PFSK-1 (cell line): ENCODE results near the gene TAF15.

Experiments used
- FOXP2 ChIP-seq: optimal IDR thresholded peaks from 2 replicates; pipeline ENCODE3; 2011; ENCODE audit warnings: borderline replicate concordance, control low read depth, inconsistent platforms; ENCODE audit not compliant: insufficient read depth; ENCODE audit errors: extremely low read length, extremely low read depth
- POLR2AphosphoS5 ChIP-seq: IDR thresholded peaks from 2 replicates; pipeline ENCODE4 v1.6.1; 2012; ENCODE audit warnings: low read depth, mild to moderate bottlenecking, control low read depth, low read length, moderate library complexity
- REST ChIP-seq, 2 experiments: IDR thresholded peaks; 2 replicates each; pipeline versions ENCODE4 v1.6.1 to v1.8.0; 2011 to 2012; ENCODE audit warnings: low read depth in 2 of 2, low read length in 2 of 2, control low read depth in 1 of 2, inconsistent platforms in 1 of 2, mild to moderate bottlenecking in 1 of 2, moderate library complexity in 1 of 2; ENCODE audit not compliant: insufficient read depth in 1 of 2
- SIN3A ChIP-seq: IDR thresholded peaks from 2 replicates; pipeline ENCODE4 v1.6.1; 2012; ENCODE audit warnings: mild to moderate bottlenecking, low read length, moderate library complexity, borderline replicate concordance; ENCODE audit not compliant: insufficient read depth
- TAF1 ChIP-seq: IDR thresholded peaks from 2 replicates; pipeline ENCODE4 v1.6.1; 2012; ENCODE audit warnings: low read length, control low read depth, borderline replicate concordance; ENCODE audit not compliant: insufficient read depth

The TAF15 gene

GRCh38 chr17:35847006-35847405 is 37.7 kb downstream of the TAF15 start:
- TF ChIP-seq REST (IDR thresholded peaks at IDR 0.05; ENCODE audit: insufficient read depth in 1 of 2, low read depth in 2 of 2, low read length in 2 of 2): no peak
- TF ChIP-seq SIN3A: no peak
- TF ChIP-seq FOXP2: no peak
- TF ChIP-seq POLR2AphosphoS5: no peak
- no peak for TF ChIP-seq TAF1

- TF ChIP-seq FOXP2: no peak
- TF ChIP-seq REST (IDR thresholded peaks at IDR 0.05; ENCODE audit: insufficient read depth in 1 of 2, low read depth in 2 of 2, low read length in 2 of 2): no peak
- TF ChIP-seq SIN3A: no peak
- TF ChIP-seq TAF1: no peak
- TF ChIP-seq POLR2AphosphoS5: peak; percentile 67
These were observed 38.5 kb downstream of the TAF15 start for GRCh38 chr17:35847633-35848373.

- no peak for TF ChIP-seq REST (IDR thresholded peaks at IDR 0.05; ENCODE audit: insufficient read depth in 1 of 2, low read depth in 2 of 2, low read length in 2 of 2)
- no peak for TF ChIP-seq SIN3A
- TF ChIP-seq FOXP2: no peak
- TF ChIP-seq POLR2AphosphoS5: no peak
- no peak for TF ChIP-seq TAF1
These were observed 40.4 kb downstream of the TAF15 start for GRCh38 chr17:35849469-35850348.

GRCh38 chr17:35855965-35856364 is 46.7 kb downstream of the TAF15 start:
- TF ChIP-seq TAF1 (no peak), FOXP2 (no peak), REST (IDR thresholded peaks at IDR 0.05; ENCODE audit: insufficient read depth in 1 of 2, low read depth in 2 of 2, low read length in 2 of 2) (no peak), SIN3A (no peak), POLR2AphosphoS5 (no peak)
